Activated naive CD4-positive, alpha-beta T cell treated with Interleukin-2 at 50 U/mL for 16 hours (primary cell): ENCODE data around the gene CLIP2.
"Not testable (repeated sequence)": the region's sequence is repeated elsewhere in the genome, so short reads cannot be mapped to it uniquely, and the experiment has no call there.

Experiments
- DNase-seq: peaks from one replicate; pipeline ENCODE4 v3.0.0-alpha.2; 2020

The CLIP2 gene

GRCh38 chr7:74376256-74377036, 87.2 kb downstream of the CLIP2 start:
- DNase-seq, result no peak

GRCh38 chr7:74379938-74380337, 90.7 kb downstream of the CLIP2 start:
- no peak for DNase-seq

DNA sequence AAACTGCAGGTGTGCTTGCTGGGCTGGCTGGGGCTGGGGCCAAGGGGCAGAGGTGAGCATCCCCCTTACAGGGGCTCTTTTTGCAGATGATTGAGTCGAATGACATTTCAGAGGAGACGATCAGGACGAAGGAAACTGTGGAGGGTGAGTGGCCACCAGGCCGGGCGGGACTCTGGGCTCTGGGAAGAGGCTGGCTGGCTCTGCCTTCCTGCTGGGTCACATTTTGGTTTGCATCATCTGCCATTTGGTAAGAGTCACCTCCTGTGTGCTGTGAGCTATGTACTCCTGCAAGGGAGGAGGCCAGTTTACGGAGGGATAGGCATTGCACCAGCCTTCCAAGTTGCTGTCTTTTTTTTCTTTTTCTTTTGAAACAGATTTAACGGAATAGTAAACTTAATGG, 91.5 kb downstream of the CLIP2 start:
- DNase-seq, result no peak

GRCh38 chr7:74384086-74384485, 94.9 kb downstream of the CLIP2 start:
- DNase-seq, result not testable (repeated sequence)

GRCh38 chr7:74384854-74385253, 95.6 kb downstream of the CLIP2 start:
- not testable (repeated sequence) for DNase-seq

DNA sequence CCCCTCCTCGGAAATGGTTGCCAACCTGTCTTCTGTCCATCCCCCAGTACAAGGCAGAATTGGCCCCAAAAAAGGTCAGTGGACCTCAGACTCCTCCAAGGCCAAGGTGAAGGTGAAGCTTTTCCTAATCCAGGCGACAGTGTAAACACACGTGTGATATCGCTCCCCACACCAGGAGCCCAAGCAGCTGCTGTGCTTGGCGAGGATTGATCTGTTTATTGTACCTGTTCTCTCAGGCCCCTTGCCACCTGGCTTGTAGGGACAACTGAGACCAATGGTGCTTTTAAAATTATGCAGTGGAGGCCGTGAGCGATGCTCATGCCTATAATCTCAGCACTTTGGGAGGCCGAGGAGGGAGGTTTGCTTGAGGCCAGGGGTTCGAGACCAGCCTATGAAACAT, 98.4 kb downstream of the CLIP2 start:
- DNase-seq, result no peak

GRCh38 chr7:74388880-74389415, 99.7 kb downstream of the CLIP2 start:
- DNase-seq, result no peak

DNA sequence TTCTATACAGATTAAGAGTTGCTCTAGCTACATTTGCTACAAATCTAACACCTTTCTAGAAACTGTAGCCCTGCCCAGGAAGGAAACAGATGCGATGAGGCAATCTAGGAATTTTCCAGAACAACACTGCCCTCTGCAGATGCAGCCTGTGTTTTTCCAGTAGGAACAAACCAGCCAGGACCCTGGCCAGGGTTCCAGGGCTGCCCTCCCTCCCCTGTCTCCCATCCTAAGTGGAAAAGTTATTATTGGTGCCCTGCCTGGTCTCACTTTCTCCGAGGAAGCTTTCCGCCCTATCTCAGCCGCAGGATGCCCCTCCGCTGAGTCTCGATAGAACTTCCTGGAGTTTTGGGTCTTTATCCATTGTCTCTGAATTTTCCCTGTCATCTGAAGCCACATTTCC, 104.5 kb downstream of the CLIP2 start:
- DNase-seq, result not testable (repeated sequence)

DNA sequence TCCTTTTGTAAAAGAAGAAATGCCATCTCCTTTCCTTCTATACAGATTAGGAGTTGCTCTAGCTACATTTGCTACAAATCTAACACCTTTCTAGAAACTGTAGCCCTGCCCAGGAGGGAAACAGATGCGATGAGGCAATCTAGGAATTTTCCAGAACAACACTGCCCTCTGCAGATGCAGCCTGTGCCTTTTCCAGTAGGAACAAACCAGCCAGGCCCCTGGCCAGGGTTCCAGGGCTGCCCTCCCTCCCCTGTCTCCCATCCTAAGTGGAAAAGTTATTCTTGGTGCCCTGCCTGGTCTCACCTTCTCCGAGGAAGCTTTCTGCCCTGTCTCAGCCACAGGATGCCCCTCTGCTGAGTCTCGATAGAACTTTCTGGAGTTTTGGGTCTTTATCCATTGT, 105.4 kb downstream of the CLIP2 start:
- DNase-seq, result not testable (repeated sequence)

- no peak for DNase-seq
Observed at GRCh38 chr7:74395745-74396311, 106.6 kb downstream of the CLIP2 start.

GRCh38 chr7:74396993-74397392, 107.8 kb downstream of the CLIP2 start:
- no peak for DNase-seq

DNA sequence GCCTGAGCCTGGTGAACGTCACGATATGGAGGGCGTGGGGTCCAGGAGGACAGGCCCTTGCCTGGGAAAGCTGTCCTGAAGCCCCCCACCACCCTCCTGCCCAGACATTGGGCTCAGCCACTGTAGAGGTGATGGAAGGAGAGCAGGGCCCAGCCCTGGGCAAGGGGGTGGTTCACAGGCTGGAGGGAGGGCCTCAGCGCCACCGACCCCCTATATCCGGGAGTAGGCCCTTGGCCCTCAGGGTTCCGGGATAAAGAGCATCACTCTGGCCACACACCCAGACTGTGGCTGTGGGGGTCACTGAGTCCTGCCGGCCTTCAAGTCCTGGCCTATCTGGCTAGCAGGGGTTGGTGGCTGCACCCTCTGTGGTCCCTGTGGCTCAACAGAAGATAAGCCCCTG, 109.2 kb downstream of the CLIP2 start:
- no peak for DNase-seq

GRCh38 chr7:74399006-74399405, 109.8 kb downstream of the CLIP2 start:
- DNase-seq, result no peak

DNA sequence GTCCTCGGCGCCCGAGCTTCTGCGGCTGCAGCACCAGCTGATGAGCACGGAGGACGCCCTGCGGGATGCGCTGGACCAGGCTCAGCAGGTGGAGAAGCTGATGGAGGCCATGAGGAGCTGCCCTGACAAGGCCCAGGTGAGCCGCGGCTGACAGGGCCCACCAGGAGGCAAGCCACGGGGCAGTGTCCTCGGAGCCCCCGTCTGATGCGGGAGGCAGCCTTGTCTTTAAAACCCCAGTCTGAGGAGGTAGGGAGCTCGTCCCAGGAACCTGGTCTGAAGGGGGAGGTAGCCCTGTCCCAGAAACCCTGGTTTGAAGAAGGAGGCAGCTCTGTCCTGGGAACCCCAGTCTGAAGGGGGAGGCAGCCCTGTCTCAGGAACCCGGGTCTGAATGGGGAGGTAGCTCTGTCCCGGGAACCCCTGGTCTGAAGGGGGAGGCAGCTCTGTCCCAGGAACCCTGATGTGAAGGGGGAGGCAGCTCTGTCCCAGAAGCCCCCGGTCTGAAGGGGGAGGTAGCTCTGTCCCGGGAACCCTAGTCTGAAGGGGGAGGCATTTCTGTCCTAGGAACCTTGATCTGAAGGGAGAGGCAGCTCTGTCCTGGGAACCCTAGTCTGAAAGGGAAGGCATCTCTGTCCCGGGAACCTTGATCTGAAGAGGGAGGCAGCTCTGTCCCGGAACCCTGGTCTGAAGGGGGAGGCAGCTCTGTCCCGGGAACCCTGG, 111.4 kb downstream of the CLIP2 start:
- DNase-seq, result no peak

GRCh38 chr7:74401137-74401859, 112.1 kb downstream of the CLIP2 start:
- peak; percentile 76 for DNase-seq

DNA sequence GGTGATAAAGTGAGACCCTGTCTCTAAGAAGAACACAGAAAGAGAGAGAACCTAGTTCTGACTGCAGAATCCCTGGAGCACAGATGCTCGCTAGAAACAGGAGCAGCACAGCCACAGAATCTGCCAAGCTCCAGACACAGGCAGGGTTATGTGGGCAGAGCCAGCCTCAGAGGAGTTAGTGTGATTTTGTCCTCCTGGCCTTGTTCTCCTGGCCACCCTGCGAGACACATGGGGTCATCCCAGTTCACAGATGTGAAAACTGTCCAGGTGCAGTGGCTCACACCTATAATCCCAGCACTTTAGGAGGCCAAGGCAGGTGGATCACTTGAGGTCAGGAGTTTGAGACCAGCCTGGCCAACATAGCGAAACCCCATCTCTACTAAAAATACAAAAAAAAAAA, 113.5 kb downstream of the CLIP2 start:
- DNase-seq, result not testable (repeated sequence)

DNA sequence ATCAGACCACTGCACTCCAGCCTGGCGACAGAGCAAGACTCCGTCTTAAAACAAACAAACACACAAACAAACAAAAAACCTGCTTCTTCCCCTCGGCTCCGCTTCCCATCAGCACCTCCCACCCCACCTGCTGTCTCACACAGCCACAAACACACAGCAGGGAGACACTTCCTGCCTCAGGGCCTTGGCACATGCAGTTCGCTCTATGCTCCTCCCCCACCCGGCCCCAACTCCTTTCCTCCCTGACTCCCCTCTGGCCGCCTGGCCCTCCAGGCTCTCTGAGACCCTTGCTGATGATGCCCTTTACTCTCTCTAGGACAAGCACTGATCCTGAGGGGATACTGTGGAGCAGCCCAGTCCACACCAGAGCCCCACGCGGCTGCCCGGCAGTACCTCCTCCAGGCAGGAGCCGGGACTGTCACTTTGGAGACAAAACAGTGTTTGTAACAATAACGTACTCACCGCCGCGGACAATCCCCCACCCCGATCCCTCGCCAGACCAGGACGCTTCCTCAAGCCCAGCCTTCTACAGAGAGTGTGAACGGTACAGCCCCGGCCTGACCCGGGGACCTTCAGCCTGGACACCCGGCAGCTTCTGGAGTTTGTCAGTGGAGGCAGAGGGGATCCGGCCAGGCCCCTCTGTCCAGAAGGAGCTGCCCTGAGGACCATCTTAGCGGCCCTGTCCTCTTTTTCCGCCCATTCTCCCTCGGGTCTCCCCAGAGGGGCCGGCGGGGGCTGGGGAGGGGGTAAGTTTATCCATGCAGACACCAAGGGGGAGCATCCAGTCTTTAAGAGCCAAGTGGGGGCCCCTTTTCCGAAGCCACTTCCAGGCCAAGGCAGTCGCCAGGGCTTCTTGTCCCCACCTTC, 114.5 kb downstream of the CLIP2 start:
- DNase-seq, result no peak

DNA sequence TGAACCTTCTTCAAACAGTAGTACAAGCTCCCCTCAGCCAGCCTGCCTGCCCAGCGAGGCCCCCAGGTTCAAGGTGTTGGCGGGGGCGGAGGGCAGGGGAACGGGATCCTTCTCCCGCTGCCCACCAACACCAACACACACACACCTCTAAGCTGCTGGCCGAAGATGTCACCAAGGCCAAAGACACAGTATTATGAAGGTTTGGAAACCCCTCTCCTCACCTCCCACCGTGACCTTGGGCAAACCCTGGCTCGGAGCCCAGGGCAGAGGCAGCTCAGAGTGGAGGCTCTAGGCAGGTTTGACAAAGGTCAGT, 115.1 kb downstream of the CLIP2 start:
- DNase-seq, result no peak

DNA sequence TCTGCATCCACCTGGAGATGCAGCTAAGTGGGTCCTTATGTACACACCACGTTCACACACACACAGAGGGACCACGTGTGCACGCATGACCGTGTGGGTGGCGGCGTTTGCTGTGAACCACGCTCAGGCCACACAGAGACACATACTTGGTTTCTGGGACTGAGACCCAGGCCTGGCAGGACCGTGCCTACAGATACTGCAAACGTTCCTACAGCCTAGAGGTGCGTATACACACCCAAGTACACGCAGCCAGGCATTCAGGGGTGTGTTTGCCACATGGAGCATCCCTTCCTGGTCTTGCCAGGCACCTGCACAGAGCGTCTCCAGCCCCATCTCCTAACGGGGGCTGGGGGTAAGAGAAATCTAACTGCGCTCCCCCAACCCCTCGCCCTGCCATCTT, 115.5 kb downstream of the CLIP2 start:
- no peak for DNase-seq

DNA sequence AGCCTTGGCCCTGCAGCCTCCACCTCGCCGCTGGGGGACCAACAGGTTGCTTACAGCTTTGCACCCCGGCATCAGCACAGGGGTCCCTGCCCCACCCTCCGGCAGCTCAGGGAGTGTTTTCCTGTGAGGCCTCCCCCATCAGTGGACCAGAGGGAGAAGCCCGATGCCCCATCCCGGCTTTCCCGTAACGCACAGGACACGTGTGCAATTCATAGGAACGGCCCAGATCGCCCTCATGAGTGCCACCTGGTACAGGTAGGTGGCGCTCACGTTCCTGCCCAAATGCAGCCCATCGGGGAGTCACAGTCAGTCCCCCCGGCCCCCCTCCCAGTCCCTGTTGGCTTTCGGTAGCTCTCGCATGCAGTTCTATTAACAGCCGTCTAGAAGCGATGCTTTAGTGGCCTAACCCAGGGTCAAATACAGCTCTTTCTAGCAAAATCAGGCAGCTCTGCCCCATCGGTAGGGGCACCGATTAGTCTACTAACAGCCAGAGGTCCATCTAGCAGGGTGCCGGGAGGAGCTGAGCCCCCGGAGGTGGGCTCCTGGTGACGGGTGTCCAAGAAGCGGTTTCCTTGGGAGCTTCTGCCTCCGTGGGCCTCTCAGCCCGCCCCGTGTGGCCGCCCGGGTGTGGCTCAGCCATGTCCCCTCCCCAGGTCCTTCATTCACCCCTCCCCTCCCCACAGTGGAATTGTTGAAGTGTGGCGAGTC, 116.1 kb downstream of the CLIP2 start:
- no peak for DNase-seq

DNA sequence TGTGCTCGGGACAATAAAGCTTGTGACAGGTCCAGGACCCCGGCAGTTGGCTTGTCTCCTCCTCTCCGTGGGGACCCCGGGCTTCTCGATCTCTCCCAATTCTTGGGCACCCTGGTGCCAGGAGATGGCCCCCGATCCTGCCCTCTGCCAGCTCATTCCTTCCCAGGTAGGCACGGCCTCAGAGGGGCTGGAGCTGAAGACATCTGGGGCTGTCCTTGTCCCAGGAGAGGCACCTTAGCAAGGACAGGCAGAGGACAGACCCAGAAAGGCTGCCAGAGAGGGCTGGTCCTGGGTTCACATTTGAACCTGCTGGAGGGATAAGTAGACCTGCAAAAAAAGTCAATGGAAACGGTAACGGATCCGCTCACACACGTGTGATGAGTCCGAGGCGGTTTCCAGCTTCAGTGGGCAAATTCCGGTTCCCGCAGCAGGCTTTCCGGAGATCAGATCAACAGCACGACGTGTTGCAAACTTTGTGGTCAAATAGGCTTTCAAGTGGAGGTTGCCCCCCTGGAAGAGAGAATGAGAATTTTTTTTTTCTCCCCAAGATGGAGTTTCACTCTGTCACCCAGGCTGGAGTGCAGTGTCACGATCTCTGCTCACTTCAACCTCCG, 116.8 kb downstream of the CLIP2 start:
- DNase-seq, result no peak
